A673 (cell line): Measurements from ENCODE around the gene RNF34.

Source experiments
- EZH2 ChIP-seq: fragments of 200-600 bp; sonication (generic); IDR thresholded peaks from 2 replicates; pipeline ENCODE4 v1.6.1; 2017; ENCODE audit warnings: borderline replicate concordance, low read depth, mild to moderate bottlenecking, mixed read lengths, antibody characterized with exemption, low read length; ENCODE audit not compliant: poor library complexity, severe bottlenecking
- TF ChIP-seq, protein P1 (sequence below): fragments of 300-800, 200-600 bp; sonication (generic); conservative IDR thresholded peaks from 2 replicates; pipeline ENCODE4 v1.5.1; 2017; ENCODE audit warnings: low read depth, mild to moderate bottlenecking, antibody characterized with exemption, low read length, moderate library complexity, mixed read lengths

DNA sequence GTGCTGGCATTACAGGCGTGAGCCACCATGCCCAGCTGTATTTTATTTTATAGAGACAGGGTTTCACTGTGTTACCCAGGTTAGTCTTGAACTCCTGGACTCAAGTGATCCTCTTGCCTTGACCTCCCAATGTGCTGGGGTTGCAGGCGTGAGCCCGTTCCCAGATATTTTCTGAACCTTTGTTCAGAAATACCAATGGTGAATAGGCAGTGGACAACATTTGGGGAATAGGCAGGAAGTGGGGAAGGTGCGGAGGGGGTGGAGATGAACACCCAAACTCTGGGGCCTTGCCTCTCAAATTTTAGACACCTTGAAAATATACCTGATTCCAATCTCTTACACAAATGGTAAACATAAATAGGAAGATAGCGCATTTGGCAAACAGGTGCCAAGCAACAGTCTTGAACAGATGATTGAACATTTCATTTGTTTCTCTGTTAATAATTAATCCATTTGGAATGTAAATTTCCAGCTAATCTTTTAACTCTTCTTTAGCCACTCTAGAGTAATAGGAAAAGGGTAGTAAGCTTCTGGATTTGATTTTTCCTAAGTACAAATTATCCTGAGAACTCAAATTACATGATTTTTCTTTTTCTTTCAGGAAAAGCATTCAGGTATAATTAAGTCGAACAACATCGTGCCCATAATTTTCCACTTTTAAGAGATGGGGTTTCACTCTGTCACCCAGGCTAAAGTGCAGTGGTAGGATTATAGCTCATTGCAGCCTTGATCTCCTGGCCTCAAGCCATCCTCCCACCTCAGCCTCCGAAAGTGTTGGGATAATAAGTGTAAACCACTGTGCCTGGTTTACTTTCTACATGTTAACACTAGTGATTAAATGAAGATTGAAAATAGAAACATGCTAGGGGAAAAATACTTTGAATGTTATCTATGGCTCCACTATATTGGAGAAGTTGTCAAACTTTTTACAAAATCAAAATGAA lies 22.9 kb upstream of the RNF34 start:
- TF ChIP-seq EZH2: no peak
- TF ChIP-seq, protein P1, sequence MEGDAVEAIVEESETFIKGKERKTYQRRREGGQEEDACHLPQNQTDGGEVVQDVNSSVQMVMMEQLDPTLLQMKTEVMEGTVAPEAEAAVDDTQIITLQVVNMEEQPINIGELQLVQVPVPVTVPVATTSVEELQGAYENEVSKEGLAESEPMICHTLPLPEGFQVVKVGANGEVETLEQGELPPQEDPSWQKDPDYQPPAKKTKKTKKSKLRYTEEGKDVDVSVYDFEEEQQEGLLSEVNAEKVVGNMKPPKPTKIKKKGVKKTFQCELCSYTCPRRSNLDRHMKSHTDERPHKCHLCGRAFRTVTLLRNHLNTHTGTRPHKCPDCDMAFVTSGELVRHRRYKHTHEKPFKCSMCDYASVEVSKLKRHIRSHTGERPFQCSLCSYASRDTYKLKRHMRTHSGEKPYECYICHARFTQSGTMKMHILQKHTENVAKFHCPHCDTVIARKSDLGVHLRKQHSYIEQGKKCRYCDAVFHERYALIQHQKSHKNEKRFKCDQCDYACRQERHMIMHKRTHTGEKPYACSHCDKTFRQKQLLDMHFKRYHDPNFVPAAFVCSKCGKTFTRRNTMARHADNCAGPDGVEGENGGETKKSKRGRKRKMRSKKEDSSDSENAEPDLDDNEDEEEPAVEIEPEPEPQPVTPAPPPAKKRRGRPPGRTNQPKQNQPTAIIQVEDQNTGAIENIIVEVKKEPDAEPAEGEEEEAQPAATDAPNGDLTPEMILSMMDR: no peak
